B cell (primary cell): ENCODE results near the gene NINL. TPM values are rescaled to one million over a fixed set of nuclear protein-coding genes. Genes with fewer than 3 reads are reported as not detected.

ENCODE experiments used
- ATAC-seq: fragments of 200-7000 bp; cut with Tn5 transposase; one replicate; pipeline ENCODE4 v1.10.0; 2021; ENCODE audit warnings: low read depth, mild to moderate bottlenecking, moderate number of reproducible peaks, moderate library complexity
- CTCF ChIA-PET: fragments of 350-600 bp; sonication (Branson Sonifier 250); formaldehyde crosslinking; loops from one replicate; lab custom pipeline; 2021; ENCODE audit warnings: antibody characterized with exemption, inconsistent platforms; lab: Charles Lee
- POLR2A ChIA-PET: fragments of 350-600 bp; sonication (Branson Sonifier 250); formaldehyde crosslinking; loops from one replicate; lab custom pipeline; 2021; ENCODE audit warnings: antibody characterized with exemption; lab: Charles Lee
- DNase-seq: peaks from one replicate; pipeline ENCODE4 v3.0.0; 2013
- H2AFZ ChIP-seq: 2 replicates; pipeline ENCODE4 v1.6.1; 2012; ENCODE audit warnings: mild to moderate bottlenecking, low read depth, low read length; ENCODE audit not compliant: insufficient read depth, poor library complexity, severe bottlenecking
- H3K27ac ChIP-seq, 2 donors: 1 replicate in 1 of 2; 2 replicates in 1 of 2; pipeline ENCODE4 v1.5.1; 2012 to 2013; ENCODE audit warnings: low read length in 2 of 2, mild to moderate bottlenecking in 2 of 2, moderate library complexity in 1 of 2
- H3K27me3 ChIP-seq, 4 experiments: fragments of 200-600 bp in 1 of 4; sonication (generic) in 1 of 4; replicated peaks in 1 of 4; 1 replicate in 2 of 4; 2 replicates in 2 of 4; pipeline versions ENCODE4 v1.6.1 to v1.7.0; 2013 to 2016; ENCODE audit warnings: low read length in 3 of 4, mild to moderate bottlenecking in 2 of 4, mixed read lengths in 1 of 4, moderate library complexity in 1 of 4; ENCODE audit not compliant: insufficient read depth in 4 of 4, control insufficient read depth in 3 of 4; ENCODE audit errors: control extremely low read depth in 1 of 4
- H3K36me3 ChIP-seq, 2 experiments: replicated peaks in 1 of 2; 1 replicate in 1 of 2; 2 replicates in 1 of 2; pipeline versions ENCODE4 v1.6.1 to v1.7.1; 2013; ENCODE audit warnings: low read length in 1 of 2; ENCODE audit not compliant: insufficient read depth in 2 of 2, control insufficient read depth in 1 of 2; ENCODE audit errors: control extremely low read depth in 1 of 2, extremely low read depth in 1 of 2
- H3K4me1 ChIP-seq, 2 donors: fragments of 200-600 bp in 1 of 2; sonication (generic) in 1 of 2; 1 replicate in 1 of 2; 2 replicates in 1 of 2; pipeline versions ENCODE4 v1.5.1 to v1.6.1; 2013 to 2017; ENCODE audit warnings: low read length in 2 of 2; ENCODE audit not compliant: control insufficient read depth in 2 of 2, insufficient read depth in 2 of 2
- H3K4me2 ChIP-seq: replicated peaks from 2 replicates; pipeline ENCODE3; 2012; ENCODE audit warnings: mild to moderate bottlenecking, low read depth, low read length; ENCODE audit not compliant: poor library complexity, severe bottlenecking
- H3K4me3 ChIP-seq, 5 experiments: fragments of 200-600 bp in 1 of 5; sonication (generic) in 1 of 5; 1 replicate in 3 of 5; 2 replicates in 2 of 5; pipeline versions ENCODE4 v1.5.1 to v1.7.0; 2011 to 2016; ENCODE audit warnings: low read length in 4 of 5, mild to moderate bottlenecking in 4 of 5, low read depth in 2 of 5, control low read depth in 1 of 5, moderate library complexity in 1 of 5; ENCODE audit not compliant: insufficient read depth in 1 of 5; ENCODE audit errors: control extremely low read depth in 1 of 5, extremely low read depth in 1 of 5
- H3K79me2 ChIP-seq: fragments of 200-600 bp; sonication (generic); one replicate; pipeline ENCODE4 v1.6.0; 2016; ENCODE audit warnings: low read length; ENCODE audit not compliant: control insufficient read depth, insufficient read depth
- H3K9ac ChIP-seq: fragments of 200-600 bp; sonication (generic); 2 replicates; pipeline ENCODE4 v1.6.1; 2017; ENCODE audit warnings: mild to moderate bottlenecking, low read length, moderate library complexity
- H3K9me3 ChIP-seq, 3 donors: one replicate each; pipeline versions ENCODE4 v1.6.1 to v1.7.1; 2013; ENCODE audit warnings: low read length in 2 of 3; ENCODE audit not compliant: control insufficient read depth in 2 of 3, insufficient read depth in 1 of 3; ENCODE audit errors: control extremely low read depth in 1 of 3
- H4K20me1 ChIP-seq: 2 replicates; pipeline ENCODE4 v1.6.0; 2012; ENCODE audit warnings: mild to moderate bottlenecking, low read length; ENCODE audit not compliant: insufficient read depth, control insufficient read depth, poor library complexity, severe bottlenecking
- H3K27ac Mint-ChIP-seq: one replicate; pipeline ENCODE4 v1.8.0; 2021; ENCODE audit warnings: mixed read lengths
- H3K27me3 Mint-ChIP-seq: one replicate; pipeline ENCODE4 v1.8.0; 2021; ENCODE audit warnings: mixed read lengths
- H3K4me1 Mint-ChIP-seq: one replicate; pipeline ENCODE4 v1.8.0; 2021; ENCODE audit warnings: mixed read lengths
- H3K4me3 Mint-ChIP-seq: one replicate; pipeline ENCODE4 v1.8.0; 2021; ENCODE audit warnings: mixed read lengths
- H3K9me3 Mint-ChIP-seq: one replicate; pipeline ENCODE4 v1.8.0; 2022; ENCODE audit warnings: mixed read lengths; ENCODE audit not compliant: insufficient read depth
- EZH2 ChIP-seq: IDR thresholded peaks from 2 replicates; pipeline ENCODE4 v1.6.1; 2012; ENCODE audit warnings: borderline replicate concordance, low read depth, mild to moderate bottlenecking, moderate library complexity, low read length; ENCODE audit not compliant: insufficient read depth, poor library complexity, severe bottlenecking
- WGBS: methylation state at CpG from one replicate; pipeline ENCODE4 v1.1.5; 2013; ENCODE audit warnings: missing lambda C conversion rate; ENCODE audit not compliant: insufficient coverage; 5-methylcytosine and 5-hydroxymethylcytosine counted together
- intact Hi-C: fragments of 100-400 bp; cut with micrococcal nuclease; formaldehyde crosslinking; loops from one replicate; pipeline ENCODE4 v1.10.0; 2022
- polyA plus RNA-seq: library from polyadenylated mRNA; depleted of rRNA; stranded (reverse); fragments of >200 nt; gene quantifications from 2 replicates; pipeline ENCODE4 v1.2.3, GENCODE V29; 2012
- total RNA-seq, 2 donors: library from RNA; stranded (reverse); fragments of 120-200 nt in 1 of 2; gene quantifications; 1 replicate in 1 of 2; 2 replicates in 1 of 2; pipeline versions ENCODE4 v1.2.3 to v1.2.4, GENCODE V29; 2013 to 2022
- TF ChIP-seq, protein P1 (sequence below): fragments of 200-600 bp; IDR thresholded peaks from one replicate; pipeline ENCODE4 v1.8.0; 2022; ENCODE audit warnings: antibody characterized with exemption, mild to moderate bottlenecking

The NINL gene
- total and polyA plus RNA-seq, 2 donors (not counting 1 experiment from before 2014, with no cell fraction given), result 1.8 to 5.5 TPM

DNA sequence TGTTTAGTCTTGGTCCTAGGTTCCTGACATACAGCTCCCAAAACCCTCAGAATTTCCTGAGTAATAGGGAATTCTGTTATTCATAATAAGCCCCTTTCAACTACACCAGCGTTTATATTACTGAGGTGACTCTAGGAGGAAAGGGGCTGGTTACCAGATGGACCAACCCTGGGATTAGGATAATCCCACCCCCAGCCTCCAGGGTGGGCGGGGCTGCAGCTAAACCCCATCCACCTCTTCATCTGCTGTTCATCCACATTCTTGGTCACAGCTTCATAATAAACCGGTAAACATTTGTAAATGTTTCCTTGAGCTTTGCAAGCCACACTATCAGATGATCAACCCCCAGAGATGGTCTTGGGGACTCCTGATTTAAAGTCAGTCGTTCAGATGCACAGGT is 38.3 kb downstream of the NINL start:
- Histone ChIP-seq H3K4me2 (no peak overlapping the region), H3K27ac (no peak overlapping the region), H3K36me3 (no peaks in the 10 kb centered on the region), H3K9ac (no peak overlapping the region), H3K9me3 (no peaks in the 10 kb centered on the region), H3K4me3 (no peak overlapping the region), H3K4me1 (no peaks in the 10 kb centered on the region), H3K27me3 (no peaks in the 10 kb centered on the region), H2AFZ (no peak overlapping the region), H4K20me1 (no peaks in the 10 kb centered on the region), H3K79me2 (no peaks in the 10 kb centered on the region)
- intact Hi-C loops, result no loop called here
- WGBS, result 44% methylated on average over 3 of the region's 4 CpGs
- DNase-seq (no peak), ATAC-seq (no peak)
- TF ChIP-seq, protein P1, sequence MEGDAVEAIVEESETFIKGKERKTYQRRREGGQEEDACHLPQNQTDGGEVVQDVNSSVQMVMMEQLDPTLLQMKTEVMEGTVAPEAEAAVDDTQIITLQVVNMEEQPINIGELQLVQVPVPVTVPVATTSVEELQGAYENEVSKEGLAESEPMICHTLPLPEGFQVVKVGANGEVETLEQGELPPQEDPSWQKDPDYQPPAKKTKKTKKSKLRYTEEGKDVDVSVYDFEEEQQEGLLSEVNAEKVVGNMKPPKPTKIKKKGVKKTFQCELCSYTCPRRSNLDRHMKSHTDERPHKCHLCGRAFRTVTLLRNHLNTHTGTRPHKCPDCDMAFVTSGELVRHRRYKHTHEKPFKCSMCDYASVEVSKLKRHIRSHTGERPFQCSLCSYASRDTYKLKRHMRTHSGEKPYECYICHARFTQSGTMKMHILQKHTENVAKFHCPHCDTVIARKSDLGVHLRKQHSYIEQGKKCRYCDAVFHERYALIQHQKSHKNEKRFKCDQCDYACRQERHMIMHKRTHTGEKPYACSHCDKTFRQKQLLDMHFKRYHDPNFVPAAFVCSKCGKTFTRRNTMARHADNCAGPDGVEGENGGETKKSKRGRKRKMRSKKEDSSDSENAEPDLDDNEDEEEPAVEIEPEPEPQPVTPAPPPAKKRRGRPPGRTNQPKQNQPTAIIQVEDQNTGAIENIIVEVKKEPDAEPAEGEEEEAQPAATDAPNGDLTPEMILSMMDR, result no peak
- TF ChIP-seq EZH2, result no peak
- Mint-ChIP-seq H3K27me3 (peaks cover 10% of the 10 kb centered on the region), H3K4me1 (no peaks in the 10 kb centered on the region), H3K27ac (no peak overlapping the region), H3K4me3 (no peak overlapping the region), H3K9me3 (no peaks in the 10 kb centered on the region)
- CTCF ChIA-PET, result no interaction called here
- POLR2A ChIA-PET, result no interaction called here

GRCh38 chr20:25546048-25546447 is 39.3 kb downstream of the NINL start:
- Histone ChIP-seq H3K9ac (no peak overlapping the region), H3K36me3 (no peaks in the 10 kb centered on the region), H3K27me3 (no peaks in the 10 kb centered on the region), H2AFZ (no peak overlapping the region), H3K4me3 (no peak overlapping the region), H4K20me1 (no peaks in the 10 kb centered on the region), H3K4me1 (peaks cover 4% of the 10 kb centered on the region in 2 donors), H3K27ac (no peak overlapping the region), H3K9me3 (no peaks in the 10 kb centered on the region), H3K4me2 (no peak overlapping the region), H3K79me2 (no peaks in the 10 kb centered on the region)
- Mint-ChIP-seq H3K9me3 (no peaks in the 10 kb centered on the region), H3K4me3 (no peak overlapping the region), H3K4me1 (peaks cover 7% of the 10 kb centered on the region), H3K27me3 (peaks cover 10% of the 10 kb centered on the region), H3K27ac (no peak overlapping the region)
- ChIA-PET CTCF (no interaction called here), POLR2A (no interaction called here)
- WGBS, result 40% methylated on average over 1 of the region's 4 CpGs
- TF ChIP-seq, protein P1, result no peak
- TF ChIP-seq EZH2, result no peak
- no peak for DNase-seq
- ATAC-seq, result no peak
- intact Hi-C loops, result no loop called here
